ENCODE measurements around the gene NPAS3.

NPAS3 gene

GRCh38 chr14:33631441-33631840 lies 692.8 kb downstream of the NPAS3 start:
- no peak for DNase-seq (ENCODE audit: low read depth in 2 of 2)

- no peak for DNase-seq (ENCODE audit: low read depth in 2 of 2)
Observed at GRCh38 chr14:33634631-33635030, 696.0 kb downstream of the NPAS3 start.

GRCh38 chr14:33636716-33637115 lies 698.0 kb downstream of the NPAS3 start:
- DNase-seq (ENCODE audit: low read depth in 2 of 2), result no peak

- no peak for DNase-seq (ENCODE audit: low read depth in 2 of 2)
Observed at GRCh38 chr14:33642080-33642479, 703.4 kb downstream of the NPAS3 start.

GRCh38 chr14:33642691-33643244 lies 704.1 kb downstream of the NPAS3 start:
- DNase-seq (ENCODE audit: low read depth in 2 of 2), result no peak

- DNase-seq (ENCODE audit: low read depth in 2 of 2), result no peak
Observed at GRCh38 chr14:33643426-33644181, 704.9 kb downstream of the NPAS3 start.

GRCh38 chr14:33646692-33647260 lies 708.1 kb downstream of the NPAS3 start:
- DNase-seq (ENCODE audit: low read depth in 2 of 2), result no peak

GRCh38 chr14:33647385-33647786 lies 708.7 kb downstream of the NPAS3 start:
- no peak for DNase-seq (ENCODE audit: low read depth in 2 of 2)

GRCh38 chr14:33650430-33650829 lies 711.8 kb downstream of the NPAS3 start:
- no peak for DNase-seq (ENCODE audit: low read depth in 2 of 2)

- no peak for DNase-seq (ENCODE audit: low read depth in 2 of 2)
Observed at GRCh38 chr14:33652566-33653307, 714.1 kb downstream of the NPAS3 start.

- no peak for DNase-seq (ENCODE audit: low read depth in 2 of 2)
Observed at GRCh38 chr14:33653308-33653695, 714.6 kb downstream of the NPAS3 start.

- DNase-seq (ENCODE audit: low read depth in 2 of 2), result no peak
Observed at GRCh38 chr14:33655421-33655820, 716.7 kb downstream of the NPAS3 start.

GRCh38 chr14:33657476-33657875 lies 718.8 kb downstream of the NPAS3 start:
- no peak for DNase-seq (ENCODE audit: low read depth in 2 of 2)

- DNase-seq (ENCODE audit: low read depth in 2 of 2), result no peak
Observed at GRCh38 chr14:33660248-33660647, 721.6 kb downstream of the NPAS3 start.

- DNase-seq (ENCODE audit: low read depth in 2 of 2), result no peak
Observed at GRCh38 chr14:33661101-33661500, 722.4 kb downstream of the NPAS3 start.

- no peak for DNase-seq (ENCODE audit: low read depth in 2 of 2)
Observed at GRCh38 chr14:33668066-33668465, 729.4 kb downstream of the NPAS3 start.

GRCh38 chr14:33669111-33669510 lies 730.4 kb downstream of the NPAS3 start:
- DNase-seq (ENCODE audit: low read depth in 2 of 2), result no peak

GRCh38 chr14:33670235-33670634 lies 731.6 kb downstream of the NPAS3 start:
- DNase-seq (ENCODE audit: low read depth in 2 of 2), result no peak

GRCh38 chr14:33671556-33671955 lies 732.9 kb downstream of the NPAS3 start:
- DNase-seq (ENCODE audit: low read depth in 2 of 2), result no peak

- no peak for DNase-seq (ENCODE audit: low read depth in 2 of 2)
Observed at GRCh38 chr14:33674927-33675326, 736.2 kb downstream of the NPAS3 start.

GRCh38 chr14:33675415-33676130 lies 736.9 kb downstream of the NPAS3 start:
- DNase-seq (ENCODE audit: low read depth in 2 of 2), result no peak

- no peak for DNase-seq (ENCODE audit: low read depth in 2 of 2)
Observed at GRCh38 chr14:33676135-33676566, 737.5 kb downstream of the NPAS3 start.
